ENCODE results near the gene PSORS1C2.
A peak's percentile ranks its signal among the peaks of the same experiment; 100 is the strongest.
"Not testable (repeated sequence)": the region's sequence is repeated elsewhere in the genome, so short reads cannot be mapped to it uniquely, and the experiment has no call there.

PSORS1C2 gene

GRCh38 chr6:31138982-31139381 lies at the start of gene PSORS1C2:
Gene PSORS1C2, minus strand, starts transcription at chr6:31139066. Its CDS starts 40 bp downstream, at chr6:31139026.
- DNase-seq: no peak

GRCh38 chr6:31187780-31188194 lies 48.9 kb upstream of the PSORS1C2 start:
- DNase-seq: no peak

GRCh38 chr6:31186052-31186734 lies 47.3 kb upstream of the PSORS1C2 start:
- DNase-seq: no peak

GRCh38 chr6:31185695-31186051 lies 46.8 kb upstream of the PSORS1C2 start:
- not testable (repeated sequence) for DNase-seq

GRCh38 chr6:31183859-31184258 lies 45.0 kb upstream of the PSORS1C2 start:
- DNase-seq: not testable (repeated sequence)

GRCh38 chr6:31183287-31183686 lies 44.4 kb upstream of the PSORS1C2 start:
- DNase-seq: not testable (repeated sequence)

GRCh38 chr6:31180500-31180899 lies 41.6 kb upstream of the PSORS1C2 start:
- DNase-seq: peak; percentile 76

- no peak for DNase-seq
Observed at GRCh38 chr6:31179896-31180295, 41.0 kb upstream of the PSORS1C2 start.

GRCh38 chr6:31179042-31179386 lies 40.1 kb upstream of the PSORS1C2 start:
- DNase-seq: no peak

GRCh38 chr6:31178143-31179041 lies 39.5 kb upstream of the PSORS1C2 start:
- DNase-seq: no peak

- DNase-seq: no peak
Observed at GRCh38 chr6:31175971-31176370, 37.1 kb upstream of the PSORS1C2 start.

- no peak for DNase-seq
Observed at GRCh38 chr6:31174378-31174777, 35.5 kb upstream of the PSORS1C2 start.

GRCh38 chr6:31173406-31173805 lies 34.5 kb upstream of the PSORS1C2 start:
- DNase-seq: no peak

- DNase-seq: no peak
Observed at GRCh38 chr6:31172973-31173384, 34.1 kb upstream of the PSORS1C2 start.

- DNase-seq: no peak
Observed at GRCh38 chr6:31171931-31172905, 33.4 kb upstream of the PSORS1C2 start.

GRCh38 chr6:31170987-31171671 lies 32.3 kb upstream of the PSORS1C2 start:
- no peak for DNase-seq

GRCh38 chr6:31170600-31170881 lies 31.7 kb upstream of the PSORS1C2 start, which contains the start of gene POU5F1:
Gene POU5F1, minus strand, starts transcription at chr6:31170682. Its CDS starts 62 bp downstream, at chr6:31170620.
- DNase-seq: no peak

GRCh38 chr6:31169858-31170599 lies 31.2 kb upstream of the PSORS1C2 start:
- DNase-seq: not testable (repeated sequence)

- DNase-seq: no peak
Observed at GRCh38 chr6:31169123-31169857, 30.4 kb upstream of the PSORS1C2 start.

- no peak for DNase-seq
Observed at GRCh38 chr6:31168606-31169005, 29.7 kb upstream of the PSORS1C2 start.

GRCh38 chr6:31165986-31166385 lies 27.1 kb upstream of the PSORS1C2 start:
- no peak for DNase-seq
